Neural cell (in vitro differentiated cells): ENCODE data around the gene MRPL42. TPM values are rescaled to one million over a fixed set of nuclear protein-coding genes. Genes with fewer than 3 reads are reported as not detected.

ENCODE experiments used
- H2AFZ ChIP-seq: fragments of 200-600, 300-800 bp; sonication (generic), shearing (Covaris generic); 2 replicates; pipeline ENCODE4 v1.6.0; 2014; ENCODE audit warnings: low read depth, mild to moderate bottlenecking, antibody characterized with exemption, low read length, moderate library complexity
- H3F3A ChIP-seq: fragments of 200-600 bp; shearing (Covaris generic); 2 replicates; pipeline ENCODE4 v1.6.1; 2016; ENCODE audit warnings: mild to moderate bottlenecking, moderate library complexity, mixed read lengths, antibody characterized with exemption, low read length; ENCODE audit not compliant: insufficient read depth, poor library complexity, severe bottlenecking
- H3K27ac ChIP-seq: fragments of 200-600, 300-800 bp; sonication (generic), shearing (Covaris generic); 2 replicates; pipeline ENCODE4 v1.5.1; 2014; ENCODE audit warnings: mild to moderate bottlenecking, low read length, moderate library complexity
- H3K27me3 ChIP-seq: fragments of 300-800, 200-600 bp; sonication (generic), shearing (Covaris generic); 2 replicates; pipeline ENCODE4 v1.6.0; 2014; ENCODE audit warnings: mild to moderate bottlenecking, low read depth, low read length, moderate library complexity; ENCODE audit not compliant: insufficient read depth
- H3K36me3 ChIP-seq: fragments of 300-800, 200-600 bp; sonication (generic), shearing (Covaris generic); 2 replicates; pipeline ENCODE4 v1.5.1; 2014; ENCODE audit warnings: mild to moderate bottlenecking, antibody characterized with exemption, low read length, moderate library complexity; ENCODE audit not compliant: insufficient read depth
- H3K4me2 ChIP-seq: fragments of 300-800, 200-600 bp; sonication (generic), shearing (Covaris generic); 2 replicates; pipeline ENCODE4 v1.6.0; 2014; ENCODE audit warnings: mild to moderate bottlenecking, low read length
- H3K4me3 ChIP-seq: fragments of 300-800, 200-600 bp; sonication (generic), shearing (Covaris generic); 2 replicates; pipeline ENCODE4 v1.5.1; 2014; ENCODE audit warnings: mild to moderate bottlenecking, low read length, moderate library complexity
- H3K79me2 ChIP-seq: fragments of 200-600 bp; shearing (Covaris generic); replicated peaks from 2 replicates; pipeline ENCODE4 v1.6.0; 2014; ENCODE audit warnings: mild to moderate bottlenecking, low read length, moderate library complexity; ENCODE audit not compliant: insufficient read depth
- H3K9ac ChIP-seq: fragments of 300-800, 200-600 bp; sonication (generic), shearing (Covaris generic); 2 replicates; pipeline ENCODE4 v1.6.1; 2016; ENCODE audit warnings: mild to moderate bottlenecking, low read length, mixed read lengths
- H3K9me2 ChIP-seq: fragments of 200-600 bp; shearing (Covaris generic); 2 replicates; pipeline ENCODE4 v1.6.1; 2016; ENCODE audit warnings: mild to moderate bottlenecking, low read length, mixed read lengths; ENCODE audit not compliant: insufficient read depth
- H3K9me3 ChIP-seq: fragments of 200-600, 300-800 bp; sonication (generic), shearing (Covaris generic); 2 replicates; pipeline ENCODE4 v1.6.1; 2016; ENCODE audit warnings: mild to moderate bottlenecking, mixed run types, low read length, moderate library complexity, mixed read lengths
- H4K20me1 ChIP-seq: fragments of 200-600 bp; shearing (Covaris generic); 2 replicates; pipeline ENCODE4 v1.6.1; 2016; ENCODE audit warnings: mild to moderate bottlenecking, mixed run types; ENCODE audit not compliant: insufficient read depth
- EP300 ChIP-seq: fragments of 450-650 bp; conservative IDR thresholded peaks from 2 replicates; pipeline ENCODE4 v1.6.1; 2014; ENCODE audit warnings: antibody characterized with exemption, mild to moderate bottlenecking, moderate library complexity; ENCODE audit not compliant: poor library complexity, severe bottlenecking
- EZH2 ChIP-seq: fragments of 200-600, 300-800 bp; shearing (Covaris generic), sonication (generic); IDR thresholded peaks from 2 replicates; pipeline ENCODE4 v1.6.1; 2014; ENCODE audit warnings: antibody characterized with exemption, low read length, borderline replicate concordance, mild to moderate bottlenecking; ENCODE audit not compliant: insufficient read depth, poor library complexity, severe bottlenecking
- MXI1 ChIP-seq: fragments of 450-650 bp; conservative IDR thresholded peaks from 2 replicates; pipeline ENCODE4 v1.6.1; 2014; ENCODE audit warnings: antibody characterized with exemption, mild to moderate bottlenecking; ENCODE audit not compliant: poor library complexity, severe bottlenecking
- POLR2AphosphoS5 ChIP-seq: IDR thresholded peaks from 2 replicates; pipeline ENCODE4 v1.6.1; 2012
- RAD21 ChIP-seq: fragments of 450-650 bp; conservative IDR thresholded peaks from 2 replicates; pipeline ENCODE4 v1.6.1; 2014; ENCODE audit warnings: antibody characterized with exemption, mild to moderate bottlenecking, moderate library complexity
- SMC3 ChIP-seq: fragments of 450-650 bp; conservative IDR thresholded peaks from 2 replicates; pipeline ENCODE4 v1.6.1; 2014; ENCODE audit warnings: antibody characterized with exemption, mild to moderate bottlenecking, moderate library complexity; ENCODE audit not compliant: poor library complexity
- TAF1 ChIP-seq: IDR thresholded peaks from 2 replicates; pipeline ENCODE4 v1.6.1; 2012; ENCODE audit warnings: low read depth
- polyA plus RNA-seq: library from polyadenylated mRNA; depleted of rRNA; stranded (reverse); fragments of >200 nt; gene quantifications from 2 replicates; pipeline ENCODE4 v1.2.3, GENCODE V29; 2014
- TF ChIP-seq, protein P1 (sequence below): fragments of 450-650 bp; IDR thresholded peaks from 2 replicates; pipeline ENCODE4 v1.5.1; 2014; ENCODE audit warnings: antibody characterized with exemption, mild to moderate bottlenecking, moderate library complexity; ENCODE audit not compliant: poor library complexity, severe bottlenecking
- TF ChIP-seq, protein P2 (sequence below): IDR thresholded peaks from 2 replicates; pipeline ENCODE4 v1.6.1; 2012; ENCODE audit warnings: borderline replicate concordance

MRPL42 gene
- polyA plus RNA-seq, 1 donor from 2014 or later: 260 TPM

DNA sequence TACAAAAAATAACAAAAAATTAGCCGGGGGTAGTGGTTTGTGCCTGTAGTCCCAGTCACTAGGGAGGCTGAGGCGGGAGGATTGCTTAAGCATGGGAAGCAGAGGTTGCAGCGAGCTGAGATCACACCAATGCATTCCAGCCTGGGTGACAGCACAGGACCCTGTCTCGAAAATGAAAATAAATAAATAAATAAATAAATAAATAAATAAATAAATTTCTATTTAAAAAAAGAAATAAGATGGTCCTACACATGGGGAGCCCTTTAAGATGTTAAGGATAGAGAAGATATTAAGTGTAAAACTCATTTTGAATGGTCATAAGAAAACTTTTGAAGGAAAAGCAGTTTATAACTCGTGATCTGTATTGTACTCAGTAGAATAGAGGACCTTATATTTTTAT lies 8.2 kb upstream of the MRPL42 start:
- no peak overlapping the region for H3K4me3 ChIP-seq
- no peaks in the 10 kb centered on the region for H3K9me2 ChIP-seq
- no peaks in the 10 kb centered on the region for H3F3A ChIP-seq

DNA sequence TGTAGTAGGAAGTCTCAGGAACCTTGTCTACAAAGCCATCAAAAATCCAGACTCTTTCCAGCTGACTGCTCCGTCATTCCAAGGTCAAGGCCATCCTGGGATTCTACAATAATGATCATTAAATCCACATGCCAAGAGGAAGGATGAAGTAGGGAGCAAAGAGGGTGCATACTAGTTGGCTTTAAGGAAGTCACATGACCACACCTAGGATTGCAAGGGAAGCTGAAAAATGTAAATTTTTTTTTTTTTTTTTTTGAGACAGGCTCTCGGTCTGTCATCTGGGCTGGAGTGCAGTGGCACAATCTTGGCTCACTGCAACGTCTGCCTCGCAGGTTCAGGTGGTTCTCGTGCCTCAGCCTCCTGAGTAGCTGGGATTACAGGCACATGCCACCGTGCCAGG lies 7.3 kb upstream of the MRPL42 start:
- no peak overlapping the region for H3K27ac ChIP-seq
- H3K9me2 ChIP-seq: no peaks in the 10 kb centered on the region
- no peaks in the 10 kb centered on the region for H3K36me3 ChIP-seq
- no peaks in the 10 kb centered on the region for H3F3A ChIP-seq
- TF ChIP-seq EP300 (no peak), RAD21 (no peak)
- no peak overlapping the region for H3K4me3 ChIP-seq
- H2AFZ ChIP-seq: no peak overlapping the region
- H3K79me2 ChIP-seq: no peaks in the 10 kb centered on the region
- no peaks in the 10 kb centered on the region for H4K20me1 ChIP-seq
- H3K9ac ChIP-seq: no peak overlapping the region
- H3K9me3 ChIP-seq: no peaks in the 10 kb centered on the region
- no peak overlapping the region for H3K4me2 ChIP-seq
- no peaks in the 10 kb centered on the region for H3K27me3 ChIP-seq

More for the DNA sequence above, 8.2 kb upstream of the MRPL42 start:
- Histone ChIP-seq H3K9me3 (no peaks in the 10 kb centered on the region), H3K9ac (no peak overlapping the region), H3K79me2 (no peaks in the 10 kb centered on the region), H3K4me2 (no peak overlapping the region), H3K27me3 (no peaks in the 10 kb centered on the region), H3K27ac (no peak overlapping the region), H3K36me3 (no peaks in the 10 kb centered on the region), H2AFZ (no peak overlapping the region), H4K20me1 (no peaks in the 10 kb centered on the region)
- no peak for TF ChIP-seq EZH2
- TF ChIP-seq, protein P1, sequence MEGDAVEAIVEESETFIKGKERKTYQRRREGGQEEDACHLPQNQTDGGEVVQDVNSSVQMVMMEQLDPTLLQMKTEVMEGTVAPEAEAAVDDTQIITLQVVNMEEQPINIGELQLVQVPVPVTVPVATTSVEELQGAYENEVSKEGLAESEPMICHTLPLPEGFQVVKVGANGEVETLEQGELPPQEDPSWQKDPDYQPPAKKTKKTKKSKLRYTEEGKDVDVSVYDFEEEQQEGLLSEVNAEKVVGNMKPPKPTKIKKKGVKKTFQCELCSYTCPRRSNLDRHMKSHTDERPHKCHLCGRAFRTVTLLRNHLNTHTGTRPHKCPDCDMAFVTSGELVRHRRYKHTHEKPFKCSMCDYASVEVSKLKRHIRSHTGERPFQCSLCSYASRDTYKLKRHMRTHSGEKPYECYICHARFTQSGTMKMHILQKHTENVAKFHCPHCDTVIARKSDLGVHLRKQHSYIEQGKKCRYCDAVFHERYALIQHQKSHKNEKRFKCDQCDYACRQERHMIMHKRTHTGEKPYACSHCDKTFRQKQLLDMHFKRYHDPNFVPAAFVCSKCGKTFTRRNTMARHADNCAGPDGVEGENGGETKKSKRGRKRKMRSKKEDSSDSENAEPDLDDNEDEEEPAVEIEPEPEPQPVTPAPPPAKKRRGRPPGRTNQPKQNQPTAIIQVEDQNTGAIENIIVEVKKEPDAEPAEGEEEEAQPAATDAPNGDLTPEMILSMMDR: no peak

DNA sequence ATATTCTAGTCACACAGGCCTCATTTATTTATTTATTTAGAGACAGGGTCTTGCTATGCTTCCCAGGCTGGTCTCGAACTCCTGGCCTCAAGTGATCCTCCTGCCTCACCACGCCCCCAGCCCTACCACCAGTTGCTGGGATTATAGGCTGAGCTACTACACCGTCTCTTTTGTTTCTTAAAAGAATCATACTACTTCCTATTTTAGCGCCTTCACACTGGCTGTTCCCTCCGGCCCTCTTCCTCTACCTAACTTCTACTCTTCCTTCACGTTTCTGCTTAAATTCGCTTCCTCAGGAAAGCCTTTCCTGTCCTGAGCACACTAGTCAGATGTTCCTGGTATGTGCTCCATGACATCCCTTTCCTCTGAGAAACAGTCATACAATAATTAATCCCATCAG lies 6.4 kb upstream of the MRPL42 start:
- no peak overlapping the region for H3K4me2 ChIP-seq
- no peak overlapping the region for H2AFZ ChIP-seq
- no peak for TF ChIP-seq SMC3
- no peak for TF ChIP-seq POLR2AphosphoS5
- no peak for TF ChIP-seq TAF1
- no peak for TF ChIP-seq MXI1
- H3K9ac ChIP-seq: no peak overlapping the region
- H4K20me1 ChIP-seq: no peaks in the 10 kb centered on the region
- no peaks in the 10 kb centered on the region for H3K9me3 ChIP-seq
- H3K27ac ChIP-seq: no peak overlapping the region
- H3K36me3 ChIP-seq: no peaks in the 10 kb centered on the region
- H3K9me2 ChIP-seq: no peaks in the 10 kb centered on the region
- no peak overlapping the region for H3K4me3 ChIP-seq
- H3F3A ChIP-seq: no peaks in the 10 kb centered on the region
- H3K79me2 ChIP-seq: no peaks in the 10 kb centered on the region
- H3K27me3 ChIP-seq: no peaks in the 10 kb centered on the region

DNA sequence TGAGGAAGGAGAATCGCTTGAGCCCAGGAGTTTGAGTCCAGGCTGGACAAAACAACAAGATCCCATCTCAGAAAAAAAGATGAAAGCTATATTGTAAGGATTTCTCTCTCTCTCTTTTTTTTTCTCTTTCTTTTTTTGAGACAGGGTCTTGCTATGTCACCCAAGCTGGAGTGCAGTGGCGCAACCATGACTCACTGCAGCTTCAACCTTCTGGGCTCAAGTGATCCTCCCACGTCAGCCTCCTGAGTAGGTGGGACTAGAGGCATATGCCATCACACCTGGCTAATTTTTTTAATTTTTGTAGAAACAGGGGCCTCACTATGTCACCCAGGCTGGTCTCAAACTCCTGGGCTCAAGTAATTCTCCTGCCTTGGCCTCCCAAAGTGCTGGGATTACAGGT lies 5.8 kb upstream of the MRPL42 start:
- H3K27ac ChIP-seq: no peak overlapping the region
- no peaks in the 10 kb centered on the region for H3F3A ChIP-seq
- no peaks in the 10 kb centered on the region for H4K20me1 ChIP-seq
- H3K4me2 ChIP-seq: no peak overlapping the region
- no peaks in the 10 kb centered on the region for H3K36me3 ChIP-seq
- TF ChIP-seq MXI1 (no peak), RAD21 (no peak), EP300 (no peak), EZH2 (no peak), SMC3 (no peak), TAF1 (no peak), POLR2AphosphoS5 (no peak)
- TF ChIP-seq, protein P1: no peak
- TF ChIP-seq, protein P2, sequence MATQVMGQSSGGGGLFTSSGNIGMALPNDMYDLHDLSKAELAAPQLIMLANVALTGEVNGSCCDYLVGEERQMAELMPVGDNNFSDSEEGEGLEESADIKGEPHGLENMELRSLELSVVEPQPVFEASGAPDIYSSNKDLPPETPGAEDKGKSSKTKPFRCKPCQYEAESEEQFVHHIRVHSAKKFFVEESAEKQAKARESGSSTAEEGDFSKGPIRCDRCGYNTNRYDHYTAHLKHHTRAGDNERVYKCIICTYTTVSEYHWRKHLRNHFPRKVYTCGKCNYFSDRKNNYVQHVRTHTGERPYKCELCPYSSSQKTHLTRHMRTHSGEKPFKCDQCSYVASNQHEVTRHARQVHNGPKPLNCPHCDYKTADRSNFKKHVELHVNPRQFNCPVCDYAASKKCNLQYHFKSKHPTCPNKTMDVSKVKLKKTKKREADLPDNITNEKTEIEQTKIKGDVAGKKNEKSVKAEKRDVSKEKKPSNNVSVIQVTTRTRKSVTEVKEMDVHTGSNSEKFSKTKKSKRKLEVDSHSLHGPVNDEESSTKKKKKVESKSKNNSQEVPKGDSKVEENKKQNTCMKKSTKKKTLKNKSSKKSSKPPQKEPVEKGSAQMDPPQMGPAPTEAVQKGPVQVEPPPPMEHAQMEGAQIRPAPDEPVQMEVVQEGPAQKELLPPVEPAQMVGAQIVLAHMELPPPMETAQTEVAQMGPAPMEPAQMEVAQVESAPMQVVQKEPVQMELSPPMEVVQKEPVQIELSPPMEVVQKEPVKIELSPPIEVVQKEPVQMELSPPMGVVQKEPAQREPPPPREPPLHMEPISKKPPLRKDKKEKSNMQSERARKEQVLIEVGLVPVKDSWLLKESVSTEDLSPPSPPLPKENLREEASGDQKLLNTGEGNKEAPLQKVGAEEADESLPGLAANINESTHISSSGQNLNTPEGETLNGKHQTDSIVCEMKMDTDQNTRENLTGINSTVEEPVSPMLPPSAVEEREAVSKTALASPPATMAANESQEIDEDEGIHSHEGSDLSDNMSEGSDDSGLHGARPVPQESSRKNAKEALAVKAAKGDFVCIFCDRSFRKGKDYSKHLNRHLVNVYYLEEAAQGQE: no peak
- H3K4me3 ChIP-seq: no peak overlapping the region
- H3K9me2 ChIP-seq: no peaks in the 10 kb centered on the region
- no peaks in the 10 kb centered on the region for H3K27me3 ChIP-seq
- no peak overlapping the region for H2AFZ ChIP-seq
- no peaks in the 10 kb centered on the region for H3K79me2 ChIP-seq
- no peaks in the 10 kb centered on the region for H3K9me3 ChIP-seq
- no peak overlapping the region for H3K9ac ChIP-seq
